ENCODE measurements around the gene LIME1. TPM values are rescaled to one million over a fixed set of nuclear protein-coding genes. Genes with fewer than 3 reads are reported as not detected.

LIME1 gene
- total and polyA plus RNA-seq, 2 of the 8 experiments (the other 6 are each of a cell fraction or from before 2014, with no cell fraction given): 4.5 to 5.9 TPM

DNA sequence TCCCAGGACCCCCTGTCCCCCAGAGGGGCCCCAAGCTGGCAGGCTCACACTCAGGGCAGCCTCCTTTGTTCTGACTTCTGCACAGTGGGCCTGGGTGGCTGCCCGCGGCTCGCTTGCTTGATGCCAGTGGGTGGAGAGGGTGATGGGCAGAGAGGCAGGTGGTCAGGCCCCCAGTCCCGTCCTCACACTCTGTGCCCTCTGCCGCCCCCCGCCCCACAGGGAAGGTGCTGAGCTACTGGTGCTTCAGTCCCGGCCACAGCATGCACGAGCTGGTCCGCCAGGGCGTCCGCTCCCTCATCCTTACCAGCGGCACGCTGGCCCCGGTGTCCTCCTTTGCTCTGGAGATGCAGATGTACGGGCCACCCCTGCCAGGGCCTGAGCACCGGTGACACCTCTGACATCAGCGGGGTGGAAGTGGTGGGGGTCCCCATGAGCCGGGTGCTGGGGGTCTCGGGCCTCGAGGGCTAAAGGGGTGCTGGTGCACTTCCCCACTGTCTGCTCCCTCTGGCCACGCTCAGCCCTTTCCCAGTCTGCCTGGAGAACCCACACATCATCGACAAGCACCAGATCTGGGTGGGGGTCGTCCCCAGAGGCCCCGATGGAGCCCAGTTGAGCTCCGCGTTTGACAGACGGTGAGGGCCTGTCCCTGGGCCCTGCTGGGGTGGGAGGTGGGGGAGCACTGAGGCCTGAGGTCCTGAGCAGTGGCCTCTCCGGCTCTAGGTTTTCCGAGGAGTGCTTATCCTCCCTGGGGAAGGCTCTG lies 48.9 kb upstream of the LIME1 start:
- H3K4me3 ChIP-seq (ENCODE audit: extremely low read depth in 1 of 4, insufficient read depth in 2 of 4, low read depth in 3 of 4, low read length in 4 of 4): no peak overlapping the region
- H4K5ac ChIP-seq (ENCODE audit: insufficient read length, low read depth, low read length): no peak overlapping the region
- H3K23ac ChIP-seq (ENCODE audit: insufficient read length): no peak overlapping the region
- H3K79me1 ChIP-seq (ENCODE audit: low read depth, low read length): no peaks in the 10 kb centered on the region
- H2BK15ac ChIP-seq (ENCODE audit: low read length): no peak overlapping the region
- TF ChIP-seq SP4 (IDR thresholded peaks at IDR 0.05; ENCODE audit: low read length): no peak
- TF ChIP-seq SIN3A (conservative IDR thresholded peaks at IDR 0.05 in 1 of 2, IDR thresholded peaks at IDR 0.05 in 1 of 2; ENCODE audit: low read depth in 1 of 2, low read length in 2 of 2): no peak
- no peak for TF ChIP-seq SAP30 (IDR thresholded peaks at IDR 0.05; ENCODE audit: insufficient read depth, insufficient replicate concordance, low read length)
- TF ChIP-seq EGR1 (IDR thresholded peaks at IDR 0.05; ENCODE audit: borderline replicate concordance, low read depth, low read length): no peak
- no peak for TF ChIP-seq CEBPB (IDR thresholded peaks at IDR 0.05; ENCODE audit: low read depth, low read length)
- no peak for TF ChIP-seq POLR2AphosphoS5 (IDR thresholded peaks at IDR 0.05; ENCODE audit: low read depth, low read length)
- TF ChIP-seq TBP (IDR thresholded peaks at IDR 0.05; ENCODE audit: low read depth, low read length): no peak
- no peak for TF ChIP-seq RBBP5 (IDR thresholded peaks at IDR 0.05; ENCODE audit: borderline replicate concordance, low read depth, low read length)
- no peak for TF ChIP-seq SP2 (IDR thresholded peaks at IDR 0.05; ENCODE audit: low read length)
- no peak for TF ChIP-seq SRF (IDR thresholded peaks at IDR 0.05; ENCODE audit: low read depth, low read length)
- no peak for TF ChIP-seq KDM5A (IDR thresholded peaks at IDR 0.05; ENCODE audit: low read length)
- TF ChIP-seq POU5F1 (IDR thresholded peaks at IDR 0.05; ENCODE audit: low read depth, low read length): no peak
- WGBS, 2 experiments (ENCODE audit: extremely low coverage in 1 of 2, insufficient coverage in 1 of 2, insufficient read length in 1 of 2, insufficient replicate concordance in 2 of 2, low coverage in 1 of 2, low lambda C conversion rate in 2 of 2, missing lambda C conversion rate in 1 of 2): 94% methylated on average over 28 of the region's 29 CpGs; no CpG with 5 or more reads in 1 of the 2 experiments
- H3K9ac ChIP-seq (replicated peaks in 1 of 4; ENCODE audit: extremely low read depth in 1 of 4, low read depth in 3 of 4, low read length in 3 of 4): no peak overlapping the region
- no peaks in the 10 kb centered on the region for H3K23me2 ChIP-seq (ENCODE audit: low read depth, low read length)
- no peak overlapping the region for H2BK20ac ChIP-seq (ENCODE audit: low read length)
- H3K14ac ChIP-seq (ENCODE audit: insufficient read length): no peak overlapping the region
- H3K36me3 ChIP-seq (ENCODE audit: control insufficient read depth in 2 of 4, insufficient read depth in 4 of 4, low read length in 3 of 4): no peaks in the 10 kb centered on the region
- no peak overlapping the region for H4K8ac ChIP-seq (ENCODE audit: extremely low read depth, insufficient read depth, low read length)
- no peak overlapping the region for H2AFZ ChIP-seq (ENCODE audit: low read length)
- FAIRE-seq: no peak
- no peak overlapping the region for H3K4ac ChIP-seq (replicated peaks; ENCODE audit: insufficient read length, low read depth, low read length)
- no peak for DNase-seq (ENCODE audit: low read depth in 1 of 2, low spot score in 2 of 2)
- no peak overlapping the region for H4K91ac ChIP-seq (replicated peaks; ENCODE audit: insufficient read length, low read length)
- H3K27ac ChIP-seq (ENCODE audit: low read depth, low read length): no peak overlapping the region
- no peak overlapping the region for H2BK5ac ChIP-seq (ENCODE audit: low read depth, low read length)
- no peak overlapping the region for H2AK5ac ChIP-seq (ENCODE audit: low read depth, low read length)
- H3K56ac ChIP-seq (replicated peaks; ENCODE audit: insufficient read length, low read depth, low read length): no peak overlapping the region
- H3K18ac ChIP-seq (ENCODE audit: extremely low read depth, low read length): no peak overlapping the region
- H3K9me3 ChIP-seq (ENCODE audit: insufficient read depth in 2 of 2, low read depth in 1 of 2, low read length in 1 of 2): no peaks in the 10 kb centered on the region
- H3K4me2 ChIP-seq (ENCODE audit: insufficient read depth in 1 of 2, low read depth in 2 of 2, low read length in 2 of 2): no peak overlapping the region
- H2BK12ac ChIP-seq (ENCODE audit: low read depth, low read length): no peak overlapping the region
- CTCF ChIA-PET (ENCODE audit: partially characterized antibody): interaction anchor here (0.5 to 1.7 kb wide), 5 partner anchors 11 to 150 kb away, joined by 3 to 4 read pairs (median 3); partner anchors contain the start of gene PTK6
- no peaks in the 10 kb centered on the region; a peak in 1 of 7 replicates for H3K4me1 ChIP-seq (replicated peaks in 1 of 4; ENCODE audit: control insufficient read depth in 3 of 4, insufficient read depth in 4 of 4, low read length in 3 of 4)
- peaks cover 0 to 5% of the 10 kb centered on the region in 2 experiments for H4K20me1 ChIP-seq (replicated peaks in 1 of 2; ENCODE audit: control insufficient read depth in 1 of 2, insufficient read depth in 2 of 2, low read length in 2 of 2)
- POLR2A ChIA-PET (ENCODE audit: partially characterized antibody): interaction anchor here (0.7 to 4.3 kb wide), 5 partner anchors 8 to 29 kb away, joined by 4 to 31 read pairs (median 6); partner anchors contain the start of genes RTEL1 and TNFRSF6B
- no peaks in the 10 kb centered on the region for H3K27me3 ChIP-seq (replicated peaks in 1 of 4; ENCODE audit: control insufficient read depth in 3 of 4, extremely low read depth in 1 of 4, insufficient read depth in 3 of 4, low read length in 3 of 4)
- H2BK120ac ChIP-seq (replicated peaks; ENCODE audit: low read depth, low read length): no peak overlapping the region
- no peaks in the 10 kb centered on the region for H3K79me2 ChIP-seq (ENCODE audit: control insufficient read depth in 1 of 2, insufficient read depth in 2 of 2, low read length in 2 of 2)
